T-helper 1 cell treated with Interleukin-12 subunit alpha and Interleukin-12 subunit beta and Interleukin-4 antibody, amounts not matched to agents 30 μg/mL and 1 μg/mL, for 36 hours (primary cell): Measurements from ENCODE around the gene SPRR1B.
"Not testable (repeated sequence)": the region's sequence is repeated elsewhere in the genome, so short reads cannot be mapped to it uniquely, and the experiment has no call there.

ENCODE experiments used
- H3K27ac Mint-ChIP-seq: one replicate; pipeline ENCODE4 v1.8.0; 2021; ENCODE audit warnings: mild to moderate bottlenecking, mixed read lengths
- H3K27me3 Mint-ChIP-seq: one replicate; pipeline ENCODE4 v1.8.0; 2021; ENCODE audit warnings: low read depth, mixed read lengths
- H3K36me3 Mint-ChIP-seq: one replicate; pipeline ENCODE4 v1.8.0; 2021; ENCODE audit warnings: low read depth, mixed read lengths
- H3K4me1 Mint-ChIP-seq: one replicate; pipeline ENCODE4 v1.8.0; 2021; ENCODE audit warnings: low read depth, mixed read lengths
- H3K4me3 Mint-ChIP-seq: one replicate; pipeline ENCODE4 v1.8.0; 2021; ENCODE audit warnings: mild to moderate bottlenecking, moderate library complexity, mixed read lengths
- H3K9me3 Mint-ChIP-seq: one replicate; pipeline ENCODE4 v1.8.0; 2021; ENCODE audit warnings: mixed read lengths

The SPRR1B gene

GRCh38 chr1:153030895-153031294, at the start of gene SPRR1B:
TSS of gene SPRR1B (plus strand) at chr1:153031203. CDS start at chr1:153032346, 1,143 bp downstream.
- no peaks in the 10 kb centered on the region for H3K4me1 Mint-ChIP-seq
- no peaks in the 10 kb centered on the region for H3K27me3 Mint-ChIP-seq
- H3K27ac Mint-ChIP-seq, result no peak within 1 kb of the TSS
- no peaks in the 10 kb centered on the region for H3K36me3 Mint-ChIP-seq
- H3K9me3 Mint-ChIP-seq, result no peaks in the 10 kb centered on the region
- H3K4me3 Mint-ChIP-seq, result no peak within 1 kb of the TSS

- H3K27ac Mint-ChIP-seq, result no peak overlapping the region
- no peaks in the 10 kb centered on the region for H3K36me3 Mint-ChIP-seq
- H3K9me3 Mint-ChIP-seq, result no peaks in the 10 kb centered on the region
- H3K4me1 Mint-ChIP-seq, result no peaks in the 10 kb centered on the region
- H3K27me3 Mint-ChIP-seq, result peaks cover 10% of the 10 kb centered on the region
- no peak overlapping the region for H3K4me3 Mint-ChIP-seq
Observed at GRCh38 chr1:152982076-152982475, 48.9 kb upstream of the SPRR1B start.

GRCh38 chr1:152983234-152983633, 47.8 kb upstream of the SPRR1B start:
- Mint-ChIP-seq H3K27me3 (peaks cover 10% of the 10 kb centered on the region), H3K4me3 (no peak overlapping the region), H3K36me3 (no peaks in the 10 kb centered on the region), H3K9me3 (no peaks in the 10 kb centered on the region), H3K4me1 (no peaks in the 10 kb centered on the region), H3K27ac (no peak overlapping the region)

GRCh38 chr1:152983743-152984142, 47.3 kb upstream of the SPRR1B start, which contains the start of gene SPRR1A:
TSS of gene SPRR1A (plus strand) at chr1:152984081. CDS start at chr1:152985231, 1,150 bp downstream.
- no peaks in the 10 kb centered on the region for H3K9me3 Mint-ChIP-seq
- H3K4me3 Mint-ChIP-seq, result no peak within 1 kb of the TSS
- no peaks in the 10 kb centered on the region for H3K4me1 Mint-ChIP-seq
- H3K36me3 Mint-ChIP-seq, result no peaks in the 10 kb centered on the region
- no peak within 1 kb of the TSS for H3K27ac Mint-ChIP-seq
- peaks cover 13% of the 10 kb centered on the region for H3K27me3 Mint-ChIP-seq

- no peaks in the 10 kb centered on the region for H3K9me3 Mint-ChIP-seq
- no peak overlapping the region for H3K27ac Mint-ChIP-seq
- H3K4me3 Mint-ChIP-seq, result no peak overlapping the region
- H3K4me1 Mint-ChIP-seq, result no peaks in the 10 kb centered on the region
- peaks cover 16% of the 10 kb centered on the region for H3K27me3 Mint-ChIP-seq
- H3K36me3 Mint-ChIP-seq, result no peaks in the 10 kb centered on the region
Observed at GRCh38 chr1:152986578-152986977, 44.4 kb upstream of the SPRR1B start.

GRCh38 chr1:152993186-152993585, 37.8 kb upstream of the SPRR1B start:
- peaks cover 15% of the 10 kb centered on the region for H3K27me3 Mint-ChIP-seq
- H3K27ac Mint-ChIP-seq, result no peak overlapping the region
- H3K4me3 Mint-ChIP-seq, result no peak overlapping the region
- no peaks in the 10 kb centered on the region for H3K4me1 Mint-ChIP-seq
- no peaks in the 10 kb centered on the region for H3K36me3 Mint-ChIP-seq
- H3K9me3 Mint-ChIP-seq, result no peaks in the 10 kb centered on the region

GRCh38 chr1:152995842-152996241, 35.2 kb upstream of the SPRR1B start:
- Mint-ChIP-seq H3K4me3 (no peak overlapping the region), H3K27me3 (peaks cover 9% of the 10 kb centered on the region), H3K9me3 (no peaks in the 10 kb centered on the region), H3K36me3 (no peaks in the 10 kb centered on the region), H3K4me1 (no peaks in the 10 kb centered on the region), H3K27ac (no peak overlapping the region)

GRCh38 chr1:152996633-152997400, 34.2 kb upstream of the SPRR1B start:
- no peaks in the 10 kb centered on the region for H3K36me3 Mint-ChIP-seq
- H3K4me3 Mint-ChIP-seq, result no peak overlapping the region
- no peaks in the 10 kb centered on the region for H3K4me1 Mint-ChIP-seq
- H3K27ac Mint-ChIP-seq, result no peak overlapping the region
- peaks cover 9% of the 10 kb centered on the region for H3K27me3 Mint-ChIP-seq
- no peaks in the 10 kb centered on the region for H3K9me3 Mint-ChIP-seq

GRCh38 chr1:152997901-152998300, 33.1 kb upstream of the SPRR1B start:
- Mint-ChIP-seq H3K4me1 (no peaks in the 10 kb centered on the region), H3K27me3 (peaks cover 9% of the 10 kb centered on the region), H3K4me3 (no peak overlapping the region), H3K36me3 (no peaks in the 10 kb centered on the region), H3K27ac (no peak overlapping the region), H3K9me3 (no peaks in the 10 kb centered on the region)

- no peak overlapping the region for H3K4me3 Mint-ChIP-seq
- H3K4me1 Mint-ChIP-seq, result no peaks in the 10 kb centered on the region
- H3K27ac Mint-ChIP-seq, result no peak overlapping the region
- H3K9me3 Mint-ChIP-seq, result no peaks in the 10 kb centered on the region
- H3K27me3 Mint-ChIP-seq, result peaks cover 9% of the 10 kb centered on the region
- no peaks in the 10 kb centered on the region for H3K36me3 Mint-ChIP-seq
Observed at GRCh38 chr1:152998476-152998875, 32.5 kb upstream of the SPRR1B start.

- no peaks in the 10 kb centered on the region for H3K36me3 Mint-ChIP-seq
- H3K27me3 Mint-ChIP-seq, result peaks cover 6% of the 10 kb centered on the region
- no peaks in the 10 kb centered on the region for H3K9me3 Mint-ChIP-seq
- no peak overlapping the region for H3K4me3 Mint-ChIP-seq
- H3K27ac Mint-ChIP-seq, result no peak overlapping the region
- no peaks in the 10 kb centered on the region for H3K4me1 Mint-ChIP-seq
Observed at GRCh38 chr1:152999818-153000217, 31.2 kb upstream of the SPRR1B start.

- no peak overlapping the region for H3K4me3 Mint-ChIP-seq
- H3K27me3 Mint-ChIP-seq, result peaks cover 2% of the 10 kb centered on the region
- H3K36me3 Mint-ChIP-seq, result no peaks in the 10 kb centered on the region
- no peaks in the 10 kb centered on the region for H3K9me3 Mint-ChIP-seq
- no peak overlapping the region for H3K27ac Mint-ChIP-seq
- no peaks in the 10 kb centered on the region for H3K4me1 Mint-ChIP-seq
Observed at GRCh38 chr1:153000294-153000693, 30.7 kb upstream of the SPRR1B start.

- Mint-ChIP-seq H3K9me3 (no peaks in the 10 kb centered on the region), H3K4me1 (no peaks in the 10 kb centered on the region), H3K4me3 (no peak within 1 kb of the TSS), H3K36me3 (no peaks in the 10 kb centered on the region), H3K27me3 (no peaks in the 10 kb centered on the region), H3K27ac (no peak within 1 kb of the TSS)
Observed at GRCh38 chr1:153001382-153001781, 29.6 kb upstream of the SPRR1B start, which contains the start of gene SPRR3. TSS of gene SPRR3 (plus strand) at chr1:153001749. CDS start at chr1:153003021, 1,272 bp downstream.

GRCh38 chr1:153011235-153011758, 19.7 kb upstream of the SPRR1B start:
- H3K36me3 Mint-ChIP-seq, H3K27ac Mint-ChIP-seq, H3K9me3 Mint-ChIP-seq, H3K4me1 Mint-ChIP-seq, H3K27me3 Mint-ChIP-seq, H3K4me3 Mint-ChIP-seq: not testable (repeated sequence)

GRCh38 chr1:153021829-153022228, 9.2 kb upstream of the SPRR1B start:
- H3K9me3 Mint-ChIP-seq, H3K27ac Mint-ChIP-seq, H3K4me1 Mint-ChIP-seq, H3K4me3 Mint-ChIP-seq, H3K36me3 Mint-ChIP-seq, H3K27me3 Mint-ChIP-seq: not testable (repeated sequence)
